Effector CD8-positive, alpha-beta T cell (primary cell): Measurements from ENCODE around the gene CEMIP.

Source experiments
- DNase-seq: peaks from one replicate; lab custom pipeline; 2025; lab: John Stamatoyannopoulos, UW

Gene CEMIP

GRCh38 chr15:80890341-80891005 lies 111.3 kb downstream of the CEMIP start:
- DNase-seq = no peak

GRCh38 chr15:80891006-80891405 lies 111.8 kb downstream of the CEMIP start:
- no peak for DNase-seq

DNA sequence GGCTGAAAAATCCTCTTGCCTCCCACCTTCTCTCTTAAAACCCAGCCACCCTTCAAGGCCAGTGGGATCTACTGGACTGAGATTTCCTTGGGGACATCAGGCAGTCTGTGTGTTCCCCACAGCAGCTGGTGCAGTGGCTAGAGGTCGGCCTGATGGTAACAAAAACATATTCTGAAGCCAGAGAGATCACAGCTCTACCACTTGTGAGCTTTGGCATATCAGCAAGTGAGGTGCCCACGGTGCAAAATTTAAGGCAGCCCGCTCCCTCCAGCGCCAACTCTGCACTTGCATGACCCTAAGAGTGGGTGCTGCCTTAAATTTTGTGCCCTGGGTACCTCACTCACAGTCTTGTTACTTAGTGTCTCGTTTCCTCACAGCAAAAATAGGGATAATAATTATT lies 113.2 kb downstream of the CEMIP start:
- no peak for DNase-seq

GRCh38 chr15:80893777-80894176 lies 114.6 kb downstream of the CEMIP start:
- no peak for DNase-seq

- no peak for DNase-seq
Observed at GRCh38 chr15:80895091-80895490, 115.9 kb downstream of the CEMIP start.

- DNase-seq = no peak
Observed at GRCh38 chr15:80895965-80896364, 116.8 kb downstream of the CEMIP start.

GRCh38 chr15:80898040-80898439 lies 118.9 kb downstream of the CEMIP start:
- DNase-seq = no peak

GRCh38 chr15:80902298-80902801 lies 123.2 kb downstream of the CEMIP start:
- DNase-seq = no peak

GRCh38 chr15:80904998-80905397 lies 125.8 kb downstream of the CEMIP start:
- no peak for DNase-seq

GRCh38 chr15:80906159-80906766 lies 127.1 kb downstream of the CEMIP start:
- no peak for DNase-seq

DNA sequence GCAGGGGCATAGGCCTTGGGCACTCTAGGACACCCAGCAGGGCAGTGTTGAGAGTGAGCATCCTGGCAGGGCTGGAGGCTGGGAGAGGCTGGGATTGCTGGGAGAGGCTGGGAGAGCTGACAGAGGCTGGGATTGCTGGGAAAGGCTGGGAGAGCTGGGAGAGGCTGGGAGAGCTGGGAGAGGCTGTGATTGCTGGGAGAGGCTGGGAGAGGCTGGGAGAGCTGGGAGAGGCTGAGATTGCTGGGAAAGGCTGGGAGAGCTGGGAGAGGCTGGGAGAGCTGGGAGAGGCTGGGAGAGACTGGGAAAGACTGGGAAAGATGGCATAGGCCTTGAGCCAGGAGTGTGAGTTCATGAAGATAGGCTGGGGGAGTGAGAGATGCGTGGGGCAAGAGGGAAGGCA lies 132.7 kb downstream of the CEMIP start:
- DNase-seq = no peak

GRCh38 chr15:80912673-80913072 lies 133.5 kb downstream of the CEMIP start:
- DNase-seq = no peak

DNA sequence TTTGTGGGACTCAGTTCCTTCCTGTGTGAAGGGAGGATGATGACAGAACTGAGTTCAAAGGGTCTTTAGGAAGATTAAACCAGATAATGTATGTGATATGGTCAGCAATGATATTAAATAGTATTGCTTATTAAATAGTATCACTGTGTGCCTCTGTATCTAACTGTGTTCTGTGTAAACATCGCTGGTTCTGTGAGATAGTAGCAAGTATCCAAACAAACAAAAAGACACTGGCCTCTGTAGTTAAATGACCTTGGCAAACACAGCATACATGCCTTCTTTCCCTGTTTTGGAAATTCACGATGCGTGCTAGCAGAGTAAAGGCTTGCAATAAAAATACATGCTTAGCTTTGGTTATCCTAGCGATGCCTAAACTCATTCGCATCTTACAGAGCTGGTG lies 134.4 kb downstream of the CEMIP start:
- no peak for DNase-seq

GRCh38 chr15:80915472-80915871 lies 136.3 kb downstream of the CEMIP start:
- no peak for DNase-seq

GRCh38 chr15:80916056-80916455 lies 136.9 kb downstream of the CEMIP start:
- DNase-seq = no peak

DNA sequence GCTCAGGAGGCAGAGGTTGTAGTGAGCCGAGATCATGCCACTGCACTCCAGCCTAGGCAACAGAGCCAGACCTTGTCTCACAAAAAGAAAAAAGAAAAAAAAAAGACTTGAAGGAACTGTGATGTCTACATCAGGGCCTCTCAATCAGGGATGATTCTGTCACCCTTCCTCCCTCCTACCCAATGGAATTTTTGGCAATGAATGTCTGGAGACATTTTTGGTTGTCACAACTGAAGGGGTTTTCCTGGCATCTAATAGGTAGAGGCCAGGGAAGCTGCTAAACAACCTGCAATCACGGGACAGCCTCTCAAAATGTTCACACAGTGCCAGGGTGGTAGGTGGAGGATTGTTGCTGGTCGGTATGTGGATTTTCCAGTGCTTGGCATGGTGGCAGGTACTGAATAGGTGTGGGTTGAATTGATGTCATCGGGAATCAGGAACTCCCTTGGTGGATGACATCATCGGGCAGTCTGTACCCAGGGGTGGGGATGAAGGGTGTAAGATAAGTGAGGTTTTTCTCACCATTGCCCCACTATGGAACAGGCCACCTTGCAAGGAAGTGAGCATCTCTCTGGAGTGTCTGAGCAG lies 139.1 kb downstream of the CEMIP start:
- DNase-seq = no peak

- no peak for DNase-seq
Observed at GRCh38 chr15:80920271-80920699, 141.1 kb downstream of the CEMIP start.

- DNase-seq = no peak
Observed at GRCh38 chr15:80921736-80922410, 142.7 kb downstream of the CEMIP start.

DNA sequence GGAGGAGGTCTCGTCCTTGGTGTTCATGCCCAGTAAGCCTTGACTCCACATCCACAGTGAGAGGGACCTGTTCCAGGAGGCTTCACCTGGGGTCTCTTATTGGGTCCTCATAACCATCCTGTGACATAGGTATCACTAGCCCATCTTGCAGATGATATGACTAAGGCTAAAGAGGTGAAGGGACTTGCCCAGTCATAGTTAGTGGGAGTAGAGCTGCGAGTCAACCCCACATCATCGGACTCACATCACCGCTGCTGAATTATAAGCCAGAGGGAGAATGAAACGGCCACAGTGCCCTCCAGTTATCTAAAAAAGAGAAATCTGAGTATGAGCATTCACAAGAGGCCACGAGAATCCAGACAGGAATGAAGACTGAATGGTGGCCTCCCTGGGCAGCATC lies 144.5 kb downstream of the CEMIP start:
- no peak for DNase-seq

GRCh38 chr15:80924278-80924677 lies 145.1 kb downstream of the CEMIP start:
- no peak for DNase-seq

DNA sequence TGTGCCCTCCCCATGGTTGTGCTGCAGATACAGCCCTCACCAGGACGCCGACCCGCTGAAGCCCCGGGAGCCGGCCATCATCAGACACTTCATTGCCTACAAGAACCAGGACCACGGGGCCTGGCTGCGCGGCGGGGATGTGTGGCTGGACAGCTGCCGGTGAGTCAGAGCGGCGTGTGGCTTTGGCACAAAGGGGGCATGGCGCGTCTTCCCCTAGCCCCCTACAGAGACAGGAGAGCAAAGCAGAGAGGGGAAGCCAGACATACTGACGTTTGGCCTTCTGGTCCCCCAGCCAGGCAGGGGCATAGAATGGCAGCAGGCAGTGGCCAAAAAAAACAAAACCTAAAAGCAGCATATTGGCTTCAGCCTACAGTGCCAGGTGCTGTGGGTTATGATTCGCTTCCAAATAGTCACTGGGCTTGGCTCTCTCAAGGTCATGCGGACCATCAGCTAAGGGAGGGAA lies 146.5 kb downstream of the CEMIP start:
- DNase-seq = no peak

DNA sequence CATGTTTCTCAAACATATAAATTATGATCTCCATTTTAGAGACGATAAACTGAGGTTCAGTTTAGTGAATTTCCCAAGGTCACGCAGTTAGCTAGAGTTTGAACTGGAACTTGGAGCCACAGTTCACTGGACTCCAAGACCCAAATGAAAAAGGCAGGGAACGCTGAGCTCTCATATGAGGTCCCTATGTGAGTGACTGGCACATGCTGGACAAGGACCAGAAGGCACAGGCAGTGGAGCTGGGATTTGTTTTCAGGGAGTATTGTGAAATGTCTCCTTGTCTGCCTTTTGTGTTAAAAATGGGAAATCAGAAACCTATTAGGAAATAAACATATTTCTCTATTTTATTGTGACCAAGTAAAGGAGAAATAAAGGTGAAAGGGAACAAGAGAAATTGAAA lies 147.0 kb downstream of the CEMIP start:
- no peak for DNase-seq

DNA sequence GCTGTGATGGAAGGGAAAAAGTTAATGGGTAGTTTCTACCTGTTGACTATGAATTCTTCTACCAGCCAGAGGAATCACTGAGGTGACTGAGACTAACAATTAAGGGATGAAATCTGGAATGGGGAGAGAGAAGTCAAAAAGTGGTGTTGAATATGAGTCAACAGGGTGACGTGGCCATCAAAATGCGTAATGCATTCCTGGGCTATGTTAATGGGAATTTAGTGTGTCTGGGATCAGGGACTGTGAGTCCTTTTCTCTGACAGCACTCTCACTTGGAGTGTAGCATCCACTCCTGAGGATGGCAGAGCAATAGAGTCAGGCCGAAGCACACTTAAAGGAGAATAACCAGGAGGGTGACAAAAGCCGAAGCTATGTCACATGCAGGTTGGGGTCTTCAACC lies 150.1 kb downstream of the CEMIP start:
- DNase-seq = no peak
